ENCODE data around the gene SPNS3. TPM values are rescaled to one million over a fixed set of nuclear protein-coding genes. Genes with fewer than 3 reads are reported as not detected.

The SPNS3 gene, protein sequence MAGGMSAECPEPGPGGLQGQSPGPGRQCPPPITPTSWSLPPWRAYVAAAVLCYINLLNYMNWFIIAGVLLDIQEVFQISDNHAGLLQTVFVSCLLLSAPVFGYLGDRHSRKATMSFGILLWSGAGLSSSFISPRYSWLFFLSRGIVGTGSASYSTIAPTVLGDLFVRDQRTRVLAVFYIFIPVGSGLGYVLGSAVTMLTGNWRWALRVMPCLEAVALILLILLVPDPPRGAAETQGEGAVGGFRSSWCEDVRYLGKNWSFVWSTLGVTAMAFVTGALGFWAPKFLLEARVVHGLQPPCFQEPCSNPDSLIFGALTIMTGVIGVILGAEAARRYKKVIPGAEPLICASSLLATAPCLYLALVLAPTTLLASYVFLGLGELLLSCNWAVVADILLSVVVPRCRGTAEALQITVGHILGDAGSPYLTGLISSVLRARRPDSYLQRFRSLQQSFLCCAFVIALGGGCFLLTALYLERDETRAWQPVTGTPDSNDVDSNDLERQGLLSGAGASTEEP
- total RNA-seq (2022; extraction: Qiagen RNA extraction; ENCODE audit: low read depth), result 0.05 to 0.13 TPM in 2 of 5 replicates, not detected in the others

DNA sequence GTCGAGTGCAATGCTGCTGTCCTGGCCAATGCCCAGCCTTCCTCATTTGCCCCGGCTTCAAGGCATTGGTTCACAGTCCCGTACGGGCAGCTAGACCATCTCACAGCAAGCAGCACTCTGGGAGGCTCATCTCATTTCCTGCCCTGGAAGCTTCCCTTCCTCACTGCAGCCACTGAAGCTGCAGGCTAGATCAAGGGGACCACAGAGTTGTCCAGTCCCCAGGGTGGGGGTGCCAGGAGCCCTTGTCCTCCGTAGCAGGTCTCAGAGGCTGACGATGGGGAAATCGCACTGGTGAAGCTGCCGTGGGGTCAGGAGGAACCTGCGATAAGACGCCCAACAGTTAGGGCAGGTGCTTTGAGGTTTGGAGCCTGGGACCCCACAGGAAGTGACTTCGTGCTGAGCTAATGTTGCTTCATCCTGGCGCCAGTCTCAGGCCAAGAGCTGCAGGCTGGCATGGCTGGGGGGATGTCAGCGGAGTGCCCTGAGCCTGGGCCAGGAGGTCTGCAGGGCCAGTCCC, at the start of gene SPNS3:
SPNS3 (plus strand) TSS at position 426 of the 517 bp plus-strand sequence; CDS start at position 454, 28 bp downstream.

DNA sequence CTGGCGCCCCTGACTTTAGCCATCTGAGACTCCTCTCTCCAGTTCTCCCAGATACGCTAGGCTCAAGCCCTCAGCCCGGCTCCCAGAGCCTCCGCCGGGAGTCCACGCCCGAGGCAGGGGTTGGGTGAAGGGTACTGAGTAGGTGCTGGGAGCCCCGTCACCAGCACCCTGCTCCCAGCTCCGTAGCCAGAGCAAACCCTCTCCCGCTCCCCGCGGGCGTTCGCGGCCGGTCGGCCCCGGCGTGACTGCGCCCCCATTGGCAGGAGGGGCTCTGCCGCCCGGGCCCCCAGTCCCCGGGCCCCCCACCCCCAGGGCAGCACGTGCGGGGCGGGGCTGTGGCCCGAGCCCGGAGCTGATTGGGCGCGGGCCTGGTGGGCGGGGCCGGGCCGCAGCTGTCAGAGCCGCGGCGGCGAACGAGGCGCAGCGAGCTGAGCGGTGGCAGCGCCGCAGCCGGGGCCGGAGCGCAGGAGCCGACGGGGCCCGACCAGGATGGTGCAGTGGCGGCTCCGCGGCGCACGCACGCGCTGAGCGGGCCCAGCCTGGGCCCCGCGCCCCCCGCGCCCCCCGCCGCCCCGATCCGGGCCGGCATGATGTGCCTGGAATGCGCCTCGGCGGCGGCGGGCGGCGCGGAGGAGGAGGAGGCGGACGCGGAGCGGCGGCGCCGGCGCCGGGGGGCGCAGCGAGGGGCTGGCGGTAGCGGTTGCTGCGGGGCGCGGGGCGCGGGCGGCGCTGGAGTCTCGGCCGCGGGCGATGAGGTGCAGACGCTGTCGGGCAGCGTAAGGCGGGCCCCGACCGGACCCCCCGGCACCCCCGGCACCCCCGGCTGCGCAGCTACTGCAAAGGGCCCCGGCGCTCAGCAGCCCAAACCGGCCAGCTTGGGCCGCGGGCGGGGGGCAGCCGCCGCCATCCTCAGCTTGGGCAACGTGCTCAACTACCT, 65.0 kb downstream of the SPNS3 start, which contains the start of gene SPNS2:
SPNS2 (plus strand) TSS at position 421 of the 937 bp plus-strand sequence; CDS start at position 588, 167 bp downstream.

Other genes with a start within 250 kb of the SPNS3 start
- 26.0 to 38.1 TPM (median 35.6 TPM) in 5 replicates for gene ANKFY1, start 170.0 kb upstream of the SPNS3 start, total RNA-seq (2022; extraction: Qiagen RNA extraction; ENCODE audit: low read depth)
- gene UBE2G1, start 67.3 kb upstream of the SPNS3 start, total RNA-seq (2022; extraction: Qiagen RNA extraction; ENCODE audit: low read depth), result 73.7 to 103 TPM (median 95.3 TPM) in 5 replicates
- 6.7 to 14.2 TPM (median 10.1 TPM) in 5 replicates for gene SPNS2, start 64.9 kb downstream of the SPNS3 start, total RNA-seq (2022; extraction: Qiagen RNA extraction; ENCODE audit: low read depth)
- gene MYBBP1A, start 121.4 kb downstream of the SPNS3 start, total RNA-seq (2022; extraction: Qiagen RNA extraction; ENCODE audit: low read depth), result 101 to 127 TPM (median 114 TPM) in 5 replicates
- 0.08 TPM in 1 of 5 replicates, not detected in the others for gene GGT6, start 126.6 kb downstream of the SPNS3 start, total RNA-seq (2022; extraction: Qiagen RNA extraction; ENCODE audit: low read depth)
- gene SMTNL2, start 150.6 kb downstream of the SPNS3 start, total RNA-seq (2022; extraction: Qiagen RNA extraction; ENCODE audit: low read depth), result 0.21 to 1.9 TPM (median 1.0 TPM) in 5 replicates
- 0.06 to 0.14 TPM (median 0.10 TPM) in 4 of 5 replicates, not detected in the other for gene ALOX15, start 207.7 kb downstream of the SPNS3 start, total RNA-seq (2022; extraction: Qiagen RNA extraction; ENCODE audit: low read depth)